HEK293T (cell line): Measurements from ENCODE around the gene ANKS4B.

ENCODE experiments used
- ELF4 ChIP-seq: fragments of 450-650 bp; IDR thresholded peaks from 2 replicates; pipeline ENCODE4 v1.6.1; 2017; ENCODE audit warnings: antibody characterized with exemption
- FOXA1 ChIP-seq: fragments of 450-650 bp; IDR thresholded peaks from 2 replicates; pipeline ENCODE4 v1.6.1; 2016; ENCODE audit warnings: mild to moderate bottlenecking
- FOXM1 ChIP-seq: fragments of 450-650 bp; IDR thresholded peaks from 2 replicates; pipeline ENCODE4 v1.6.1; 2017; ENCODE audit warnings: mild to moderate bottlenecking, borderline replicate concordance
- HDGF ChIP-seq: fragments of 450-650 bp; IDR thresholded peaks from 2 replicates; pipeline ENCODE4 v1.6.1; 2017; ENCODE audit warnings: antibody characterized with exemption, borderline replicate concordance
- L3MBTL2 ChIP-seq: fragments of 450-650 bp; conservative IDR thresholded peaks from 2 replicates; pipeline ENCODE4 v1.6.1; 2016; ENCODE audit warnings: mild to moderate bottlenecking

- TF ChIP-seq FOXA1, result no peak
- no peak for TF ChIP-seq ELF4
- TF ChIP-seq HDGF, result no peak
- no peak for TF ChIP-seq FOXM1
- no peak for TF ChIP-seq L3MBTL2
Measured at GRCh38 chr16:21285314-21285713, 51.8 kb downstream of the ANKS4B start.
